HepG2 (cell line): ENCODE results near the gene TRNP1. TPM values are rescaled to one million over a fixed set of nuclear protein-coding genes. Genes with fewer than 3 reads are reported as not detected.

Source experiments
- ARID2 ChIP-seq: sonication (generic); formaldehyde crosslinking; IDR thresholded peaks from 2 replicates; pipeline ENCODE4 v1.8.1; 2022; ENCODE audit warnings: mild to moderate bottlenecking, missing genetic modification reagents, borderline replicate concordance
- ELF3 ChIP-seq: IDR thresholded peaks from 2 replicates; pipeline ENCODE4 v1.6.1; 2016; ENCODE audit warnings: missing genetic modification reagents, missing compliant biosample characterization
- KDM2A ChIP-seq: sonication (generic); formaldehyde crosslinking; IDR thresholded peaks from 2 replicates; pipeline ENCODE4 v1.4.0; 2020; ENCODE audit warnings: low read depth, missing genetic modification reagents, borderline replicate concordance
- MED1 ChIP-seq: sonication (generic); formaldehyde crosslinking; IDR thresholded peaks from 2 replicates; pipeline ENCODE4 v1.4.0; 2020; ENCODE audit warnings: missing genetic modification reagents
- NCOA5 ChIP-seq: sonication (generic); formaldehyde crosslinking; IDR thresholded peaks from 2 replicates; pipeline ENCODE4 v1.4.0; 2020; ENCODE audit warnings: missing genetic modification reagents
- NR2C2 ChIP-seq: sonication (generic); formaldehyde crosslinking; IDR thresholded peaks from 2 replicates; pipeline ENCODE4 v1.4.0; 2020; ENCODE audit warnings: missing genetic modification reagents, mild to moderate bottlenecking, moderate library complexity, borderline replicate concordance
- PAXIP1 ChIP-seq: sonication (generic); formaldehyde crosslinking; conservative IDR thresholded peaks from 2 replicates; pipeline ENCODE4 v1.4.0; 2020; ENCODE audit warnings: mild to moderate bottlenecking, missing genetic modification reagents, moderate library complexity
- PHF21A ChIP-seq: sonication (generic); formaldehyde crosslinking; IDR thresholded peaks from 2 replicates; pipeline ENCODE4 v1.5.0; 2020; ENCODE audit warnings: mild to moderate bottlenecking, missing genetic modification reagents
- POLR2A ChIP-seq, 2 experiments: IDR thresholded peaks; 2 replicates each; pipeline ENCODE4 v1.6.1; 2011; ENCODE audit warnings: low read depth in 2 of 2, low read length in 2 of 2, mild to moderate bottlenecking in 1 of 2, moderate library complexity in 1 of 2; ENCODE audit not compliant: insufficient read depth in 1 of 2
- SP2 ChIP-seq: sonication (generic); formaldehyde crosslinking; IDR thresholded peaks from 2 replicates; pipeline ENCODE4 v1.5.1; 2020; ENCODE audit warnings: mild to moderate bottlenecking, missing genetic modification reagents
- THRA ChIP-seq: sonication (generic); formaldehyde crosslinking; IDR thresholded peaks from 2 replicates; pipeline ENCODE4 v1.4.0; 2020; ENCODE audit warnings: missing genetic modification reagents, borderline replicate concordance
- TOE1 ChIP-seq: sonication (generic); formaldehyde crosslinking; IDR thresholded peaks from 2 replicates; pipeline ENCODE4 v1.4.0; 2020; ENCODE audit warnings: mild to moderate bottlenecking, missing genetic modification reagents
- ZFP90 ChIP-seq: sonication (generic); formaldehyde crosslinking; IDR thresholded peaks from 2 replicates; pipeline ENCODE4 v1.8.0; 2022; ENCODE audit warnings: missing genetic modification reagents, mild to moderate bottlenecking, inconsistent platforms, borderline replicate concordance
- ZNF160 ChIP-seq: sonication (generic); formaldehyde crosslinking; IDR thresholded peaks from 2 replicates; pipeline ENCODE4 v1.8.0; 2022; ENCODE audit warnings: mild to moderate bottlenecking, inconsistent platforms, missing genetic modification reagents
- ZNF232 ChIP-seq: sonication (generic); formaldehyde crosslinking; IDR thresholded peaks from 2 replicates; pipeline ENCODE4 v1.4.0; 2020; ENCODE audit warnings: missing genetic modification reagents, borderline replicate concordance
- ZNF274 ChIP-seq: sonication (generic); formaldehyde crosslinking; IDR thresholded peaks from 2 replicates; pipeline ENCODE4 v1.5.1; 2020; ENCODE audit warnings: mild to moderate bottlenecking, missing genetic modification reagents
- ZNF331 ChIP-seq: sonication (generic); formaldehyde crosslinking; IDR thresholded peaks from 2 replicates; pipeline ENCODE4 v1.4.0; 2020; ENCODE audit warnings: missing genetic modification reagents
- ZNF362 ChIP-seq: sonication (generic); formaldehyde crosslinking; IDR thresholded peaks from 2 replicates; pipeline ENCODE4 v1.4.0; 2020; ENCODE audit warnings: missing genetic modification reagents, mild to moderate bottlenecking, borderline replicate concordance
- ZUFSP ChIP-seq: sonication (generic); formaldehyde crosslinking; IDR thresholded peaks from 2 replicates; pipeline ENCODE4 v1.9.0; 2021; ENCODE audit warnings: missing genetic modification reagents, mild to moderate bottlenecking, borderline replicate concordance
- polyA plus RNA-seq, 8 experiments: library from polyadenylated mRNA; depleted of rRNA in 3 of 8; stranded (reverse) in 7 of 8; unstranded in 1 of 8; fragments of >200 nt; fragmentation: Illumina TruSeq in 4 of 8; extraction: Trizol in 4 of 8; gene quantifications; 2 replicates each; pipeline versions ENCODE4 v1.2.1 to v1.2.3, GENCODE V29; 2011 to 2016; ENCODE audit warnings: low read depth in 4 of 8, missing spikeins in 1 of 8, mixed read lengths in 1 of 8; ENCODE audit not compliant: insufficient read depth in 1 of 8
- total RNA-seq, 5 experiments: library from RNA; depleted of rRNA; stranded (reverse); fragments of >200 nt; fragmentation: Illumina TruSeq; extraction: Trizol; gene quantifications; 2 replicates each; pipeline ENCODE4 v1.2.3, GENCODE V29; 2016; ENCODE audit warnings: low read depth in 1 of 5

TRNP1 gene
- total and polyA plus RNA-seq, 2 of the 13 experiments (the other 11 are each of a cell fraction or from before 2014, with no cell fraction given), result 42.0 to 158 TPM

- TF ChIP-seq PAXIP1 (CRISPR knock-in tag) (0 out of 2 replicates have a peak, but pooled peaks have one; percentile 15), KDM2A (CRISPR knock-in tag) (peak; percentile 65), MED1 (CRISPR knock-in tag) (peak; percentile 61; the same call in 1 of the 2 replicates), TOE1 (CRISPR knock-in tag) (no peak), ZNF331 (CRISPR knock-in tag) (0 out of 2 replicates have a peak, but pooled peaks have one; percentile 13), POLR2A (IDR thresholded peaks at IDR 0.05; ENCODE audit: insufficient read depth in 1 of 2, low read depth in 2 of 2, low read length in 2 of 2) (peak in 1 of 2 experiments; percentile 60; a peak in 2 of 4 replicates), NR2C2 (CRISPR knock-in tag) (peak; percentile 41), ZNF362 (CRISPR knock-in tag) (peak; percentile 80), SP2 (CRISPR knock-in tag) (no peak), NCOA5 (CRISPR knock-in tag) (peak; percentile 97; the same call in 1 of the 2 replicates), ZNF232 (CRISPR knock-in tag) (peak; percentile 25; the same call in 1 of the 2 replicates), THRA (CRISPR knock-in tag) (peak; percentile 20; the same call in 1 of the 2 replicates), ZNF160 (0 out of 2 replicates have a peak, but pooled peaks have one; percentile 19), ZUFSP (CRISPR knock-in tag) (no peak), ELF3 (peak; percentile 42; the same call in 1 of the 2 replicates), ZNF274 (peak; percentile 24; the same call in 1 of the 2 replicates), ARID2 (CRISPR knock-in tag) (peak; percentile 91; the same call in 1 of the 2 replicates), PHF21A (CRISPR knock-in tag) (0 out of 2 replicates have a peak, but pooled peaks have one; percentile 22), ZFP90 (0 out of 2 replicates have a peak, but pooled peaks have one; percentile 32)
Observed at GRCh38 chr1:27001570-27002360, 8.3 kb downstream of the TRNP1 start (continued).
